Stimulated activated CD4-positive, alpha-beta T cell treated with anti-CD3 and anti-CD28 coated beads, Interleukin-1b, Interleukin-23, amount 100 ng/mL, for 4 hours (primary cell): Measurements from ENCODE around the gene ROR1.

Source experiments
- DNase-seq, 2 donors: peaks; one replicate each; pipeline ENCODE4 v3.0.0-alpha.2; 2020; ENCODE audit warnings: low read depth in 2 of 2

Gene ROR1

DNA sequence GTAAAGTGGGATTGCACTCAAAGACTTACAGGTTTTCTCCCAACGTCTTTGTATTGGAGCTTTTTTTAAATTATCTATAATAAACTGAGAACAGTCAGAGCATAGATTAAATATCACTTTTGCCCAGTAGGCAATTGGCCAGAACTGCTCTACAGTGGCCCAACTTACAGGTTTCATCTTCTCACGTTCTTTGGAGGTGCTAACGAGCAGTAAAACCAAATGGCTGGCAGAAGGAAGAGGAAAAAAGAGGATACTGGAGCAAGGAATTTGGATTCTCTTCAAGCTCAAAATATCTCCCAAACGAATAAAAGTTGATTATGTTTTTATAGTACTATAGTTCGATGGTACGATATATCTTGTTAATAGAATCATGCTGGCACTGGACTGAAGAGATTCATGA, 201.1 kb downstream of the ROR1 start:
- DNase-seq: no peak

DNA sequence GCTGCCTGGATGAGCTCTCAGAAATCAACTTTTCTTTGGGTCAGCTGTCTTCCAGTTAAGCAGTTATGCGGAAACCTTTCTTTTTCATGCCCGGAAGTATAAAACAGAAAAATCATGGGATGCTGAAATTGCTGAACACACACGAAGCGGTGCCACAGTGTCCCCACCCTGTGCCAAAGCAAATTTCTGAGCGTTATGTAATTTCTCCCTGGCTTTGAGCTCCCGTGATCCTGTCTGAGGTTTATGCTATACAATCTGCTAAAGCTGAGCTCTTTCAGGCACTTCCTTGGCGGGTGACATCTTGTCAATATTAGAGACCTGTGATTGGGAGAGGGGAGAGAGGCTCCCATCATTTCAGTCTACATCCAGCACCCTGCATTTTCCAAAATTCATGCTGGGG, 201.7 kb downstream of the ROR1 start:
- no peak for DNase-seq

DNA sequence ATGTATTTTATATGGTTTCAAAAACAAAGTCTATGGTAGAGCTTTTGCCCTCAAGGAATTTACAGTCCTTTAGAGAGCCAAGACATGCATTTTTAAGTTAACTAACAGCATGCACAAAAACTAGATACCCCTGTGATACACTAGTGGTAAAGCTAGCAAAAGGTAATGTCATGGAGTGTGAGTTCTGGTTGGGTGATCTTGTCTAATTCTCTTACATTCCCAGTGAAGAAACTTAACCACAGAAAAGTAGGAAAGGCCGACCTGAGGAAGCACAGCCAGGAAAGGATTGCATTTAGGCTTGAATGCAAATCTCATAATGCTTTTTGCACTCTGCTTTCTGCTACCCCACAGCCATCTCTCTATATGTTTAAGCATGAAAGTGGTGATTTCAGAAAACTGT, 202.2 kb downstream of the ROR1 start:
- no peak for DNase-seq

DNA sequence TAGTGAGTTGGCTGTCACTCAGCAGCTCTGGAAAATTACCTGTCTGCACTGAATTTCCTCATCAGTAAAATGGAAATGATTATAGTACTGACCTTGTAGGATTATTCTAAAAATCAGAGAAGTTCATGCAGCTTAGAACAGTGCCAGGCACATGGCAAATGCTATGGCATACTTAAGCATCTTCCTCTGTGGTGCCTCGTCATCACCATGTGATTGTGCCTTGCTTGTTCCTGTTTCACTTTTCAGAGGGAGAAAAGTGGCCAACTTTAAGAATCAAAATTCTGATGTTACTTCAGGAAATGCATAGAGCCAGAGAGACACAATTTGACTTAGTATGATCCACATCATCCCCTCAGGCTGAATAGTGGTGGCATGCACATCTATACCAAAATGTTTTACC, 203.6 kb downstream of the ROR1 start:
- DNase-seq: no peak

DNA sequence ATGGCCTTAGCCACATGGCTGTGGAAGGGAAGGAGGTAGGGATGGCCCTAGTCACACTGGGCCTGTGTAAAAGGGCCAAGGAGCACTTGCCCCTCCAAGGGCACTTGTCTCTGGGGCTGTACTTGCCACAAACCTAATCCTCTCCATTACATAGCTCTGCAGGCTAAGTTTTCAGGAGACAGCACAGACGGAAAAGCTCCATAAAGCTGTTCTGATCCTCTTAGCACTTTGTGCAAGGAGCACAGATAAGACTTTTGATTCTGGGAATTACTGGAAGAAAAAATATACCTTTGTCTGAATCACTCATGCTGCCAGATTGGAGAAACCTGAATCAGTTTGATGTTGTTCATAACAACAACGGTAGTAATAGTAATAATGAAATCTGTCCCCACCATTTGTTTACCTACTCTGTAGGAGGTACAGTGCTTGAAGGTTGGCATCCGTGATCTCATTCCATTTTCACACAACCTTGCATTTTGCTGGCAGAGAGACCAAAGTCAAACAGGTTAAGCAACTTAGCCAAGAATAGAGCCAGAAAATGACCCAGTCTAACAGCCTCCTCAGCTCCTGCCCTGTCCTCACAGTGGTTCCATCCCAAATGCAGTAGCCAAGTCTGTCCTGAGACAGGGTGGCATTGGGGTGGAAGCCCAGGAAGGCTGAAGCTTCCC, 207.1 kb downstream of the ROR1 start:
- no peak for DNase-seq

DNA sequence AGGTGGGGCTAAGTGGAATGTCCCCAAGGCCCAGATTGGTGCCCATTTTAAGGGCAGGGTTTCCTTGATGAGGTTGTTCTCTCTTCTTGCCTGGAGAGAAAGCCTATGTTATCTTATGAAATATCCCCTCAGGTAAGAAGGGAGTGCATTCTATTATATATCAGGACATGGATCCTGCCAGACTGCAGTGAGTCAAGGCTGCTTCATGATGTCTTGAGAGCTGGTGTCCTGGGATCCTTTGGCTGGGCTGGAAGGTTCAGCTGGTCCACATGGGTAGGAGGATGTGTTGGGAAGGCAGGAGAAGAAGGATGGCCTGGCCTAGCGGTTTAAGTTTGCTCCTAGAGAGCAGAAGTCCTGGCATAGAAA, 207.6 kb downstream of the ROR1 start:
- DNase-seq: no peak

DNA sequence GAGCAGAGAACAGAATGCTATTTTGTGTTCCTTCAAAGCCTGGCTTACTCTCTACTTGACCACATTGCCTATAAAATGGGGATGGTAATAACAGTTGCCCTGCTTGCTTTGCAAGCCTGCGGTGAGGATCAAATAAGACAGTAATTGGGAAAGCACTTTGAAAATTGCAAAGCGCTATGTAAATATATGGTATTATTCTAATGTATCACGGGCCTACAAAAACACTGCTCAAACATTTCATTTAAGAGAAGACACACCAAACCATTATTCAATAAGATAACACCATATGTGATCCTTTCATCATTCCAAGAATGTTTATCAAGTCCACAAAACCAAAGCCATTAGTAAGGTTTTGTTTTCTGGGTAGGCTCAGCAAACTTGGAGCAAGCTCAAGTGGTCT, 208.4 kb downstream of the ROR1 start:
- DNase-seq: no peak

DNA sequence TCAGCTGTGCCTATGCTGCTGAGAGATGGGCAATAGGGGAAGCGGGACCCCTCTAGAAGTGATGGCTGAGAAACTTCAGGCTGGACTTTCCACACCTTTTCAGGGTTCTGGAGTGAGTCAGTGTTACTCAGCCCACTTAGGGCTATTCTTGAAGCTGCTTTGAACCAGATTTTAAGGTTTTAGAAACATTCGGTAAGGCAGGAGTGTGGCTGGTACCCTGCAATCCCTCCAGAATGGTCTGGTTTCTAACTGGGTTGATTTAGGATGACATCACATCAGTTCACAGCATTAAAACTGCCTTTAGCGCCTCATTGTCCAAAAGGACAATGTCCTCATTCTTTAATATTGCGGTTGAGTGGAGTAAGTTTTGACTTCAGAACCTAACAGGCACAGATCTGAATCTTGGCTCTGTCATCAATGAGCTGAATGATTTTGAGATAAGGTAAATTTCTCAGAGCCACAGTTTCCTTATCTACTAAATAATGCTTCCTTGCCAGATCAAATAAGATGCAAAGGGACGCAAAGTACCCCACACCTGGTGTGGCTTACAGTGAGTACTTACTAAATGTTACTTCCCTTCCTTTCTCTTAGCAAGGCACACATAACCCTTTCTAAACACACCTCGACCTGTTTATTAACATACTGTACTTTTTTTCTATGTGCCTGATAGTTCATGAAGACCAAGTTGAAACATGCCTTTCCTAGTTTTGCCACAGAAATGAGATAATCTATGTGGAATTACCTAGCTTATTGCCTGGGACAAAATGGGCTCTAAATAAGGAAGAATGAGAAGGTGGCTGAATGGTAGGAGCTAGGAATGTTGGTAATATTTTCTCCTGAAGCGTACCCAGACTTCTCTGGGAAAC, 209.8 kb downstream of the ROR1 start:
- DNase-seq: no peak

DNA sequence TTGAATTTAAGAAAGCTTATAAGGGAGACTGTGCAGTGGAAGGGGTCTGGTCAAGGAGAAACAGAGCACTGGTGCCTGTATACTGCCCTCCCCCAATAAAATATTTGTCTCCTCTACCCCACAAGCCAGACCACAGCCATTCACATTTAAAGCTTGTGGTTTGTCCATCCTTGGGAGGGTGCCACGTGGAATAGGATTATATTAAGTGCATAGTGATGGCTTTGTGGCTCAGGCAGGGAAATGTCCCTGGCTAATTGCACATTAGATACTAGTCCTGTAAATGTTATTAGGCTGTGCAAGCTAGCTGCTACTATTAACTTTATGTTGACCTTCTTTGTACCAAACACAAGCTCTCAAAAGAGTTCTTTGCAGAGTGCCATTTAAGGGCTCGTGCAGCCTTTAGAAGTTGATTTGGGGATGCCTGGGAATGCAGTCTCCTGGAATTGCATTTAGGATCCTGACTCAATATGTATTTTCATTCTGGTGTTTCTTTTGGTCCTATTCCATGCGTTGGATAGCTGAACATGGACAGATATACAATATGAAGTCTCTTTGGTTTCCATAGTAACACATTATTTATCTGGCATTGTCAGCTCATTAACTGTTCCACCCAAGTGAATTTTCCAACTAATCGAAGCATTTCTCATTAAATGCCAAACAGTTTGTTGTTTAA, 210.6 kb downstream of the ROR1 start:
- DNase-seq: no peak

DNA sequence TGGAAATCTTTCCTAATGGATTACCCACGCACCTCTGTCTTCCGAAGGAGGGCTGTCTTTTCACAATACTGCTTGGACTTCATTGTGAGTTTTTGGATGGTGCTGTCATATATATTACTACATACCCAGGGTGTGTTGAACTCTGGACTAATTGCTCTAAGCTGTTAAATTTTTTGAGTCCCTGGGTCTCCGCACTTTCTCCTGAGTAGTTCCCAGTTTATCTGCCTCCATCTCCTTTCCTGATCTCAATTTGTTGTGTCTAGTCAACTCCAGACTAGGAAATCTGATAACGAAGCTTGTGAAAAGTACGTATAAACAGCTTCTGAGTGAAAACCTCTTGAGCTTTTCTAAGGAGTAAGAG, 211.1 kb downstream of the ROR1 start:
- DNase-seq: no peak

DNA sequence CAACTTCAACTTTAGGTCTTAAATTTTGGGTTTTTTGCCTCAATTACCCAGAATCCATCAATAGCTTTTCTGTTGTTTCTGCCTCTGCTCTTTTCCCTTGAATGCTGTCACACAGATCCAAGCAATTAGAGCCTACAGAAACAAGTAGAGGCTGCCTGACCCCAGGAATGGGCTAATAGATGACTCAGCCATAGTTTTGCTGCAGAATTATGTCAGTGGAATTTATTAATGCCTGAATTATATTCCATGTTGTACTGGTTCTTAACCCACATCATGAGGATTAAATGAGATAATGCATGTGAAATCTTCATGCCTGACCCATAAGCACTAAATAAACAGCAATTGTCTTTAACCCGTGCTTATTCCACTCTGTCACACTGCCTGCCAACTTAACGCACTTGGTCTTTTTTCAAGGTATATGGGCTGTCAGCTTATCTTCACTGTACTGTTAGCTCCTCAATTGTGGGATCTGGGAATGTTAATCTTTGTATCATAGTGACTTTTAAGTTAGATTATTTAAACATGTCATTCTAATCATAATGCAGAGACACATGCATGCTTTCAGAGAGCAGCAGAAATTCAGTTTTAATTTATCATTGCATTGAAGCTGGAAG, 213.3 kb downstream of the ROR1 start:
- no peak for DNase-seq

DNA sequence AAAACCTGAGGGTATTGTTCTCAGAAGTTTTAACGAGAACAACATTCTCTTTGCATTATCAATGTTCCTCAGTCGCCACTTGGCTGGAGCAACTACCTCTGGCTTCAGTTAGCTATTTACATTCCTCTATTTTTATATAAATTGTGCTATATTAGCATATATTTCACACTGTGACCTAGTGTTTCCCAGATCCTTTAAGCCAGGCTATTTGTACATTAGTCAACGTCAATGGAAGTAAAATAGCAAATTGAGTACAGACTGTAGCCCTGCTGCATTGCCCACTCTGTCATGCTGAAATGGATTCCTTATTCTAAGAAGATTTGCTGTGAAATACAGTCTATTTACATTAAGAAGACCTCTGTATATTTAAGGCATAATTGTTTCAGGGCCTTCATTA, 213.8 kb downstream of the ROR1 start:
- no peak for DNase-seq

DNA sequence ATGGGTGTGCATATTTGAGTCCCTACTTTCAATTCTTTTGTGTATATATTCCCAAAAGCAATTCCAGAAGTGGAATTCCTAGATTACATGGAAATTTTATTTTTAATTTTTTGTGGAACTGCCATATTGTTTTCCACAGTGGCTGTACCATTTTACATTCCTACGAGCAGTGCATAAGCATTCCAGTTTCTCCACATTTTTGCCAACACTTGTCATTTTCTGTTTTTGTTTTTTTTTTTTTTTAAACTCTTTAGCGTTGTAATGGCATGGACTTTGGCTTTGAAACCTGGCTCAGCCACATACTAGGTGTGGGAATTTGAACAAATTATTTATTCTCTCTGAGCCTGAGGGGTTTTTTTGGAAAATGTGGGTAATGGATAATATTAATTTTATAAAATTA, 215.1 kb downstream of the ROR1 start:
- DNase-seq: no peak

DNA sequence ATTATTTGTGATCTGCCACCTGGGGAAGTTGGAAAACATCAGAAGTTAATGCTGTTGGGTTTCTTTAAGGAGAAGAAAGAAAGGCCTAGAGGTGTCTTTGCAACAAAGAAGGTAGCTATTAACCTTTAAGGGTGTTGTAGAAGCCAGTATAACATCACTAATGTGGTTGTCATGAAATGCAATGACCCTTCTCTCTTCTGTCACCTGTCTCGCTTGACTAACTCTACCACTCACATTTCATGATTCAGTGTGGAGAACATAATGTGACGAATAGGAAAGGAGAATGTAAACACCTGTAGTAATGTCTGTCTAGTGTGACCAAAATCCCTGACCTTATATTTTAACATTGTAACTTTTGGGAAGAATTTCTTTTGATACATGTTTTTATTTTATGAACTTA, 217.9 kb downstream of the ROR1 start:
- DNase-seq: no peak

DNA sequence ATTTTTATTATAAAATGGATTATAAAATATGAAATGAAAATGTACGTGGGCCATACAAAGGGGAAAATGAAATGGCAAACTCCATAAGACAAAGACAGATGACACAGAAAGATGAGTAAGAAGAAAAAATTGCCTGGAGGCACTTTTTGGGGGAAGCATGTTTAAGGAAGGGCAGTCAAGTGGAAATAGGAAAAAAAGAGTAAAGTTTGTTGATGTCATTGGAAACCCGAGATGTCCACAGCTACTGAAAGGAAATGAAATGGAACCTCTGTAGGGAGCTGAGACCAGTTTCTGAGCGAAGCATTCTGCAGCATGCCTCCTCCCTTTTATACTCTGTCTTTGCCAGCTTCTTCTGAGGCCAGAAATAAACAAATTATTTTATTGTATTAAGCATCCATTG, 226.2 kb downstream of the ROR1 start:
- no peak for DNase-seq

DNA sequence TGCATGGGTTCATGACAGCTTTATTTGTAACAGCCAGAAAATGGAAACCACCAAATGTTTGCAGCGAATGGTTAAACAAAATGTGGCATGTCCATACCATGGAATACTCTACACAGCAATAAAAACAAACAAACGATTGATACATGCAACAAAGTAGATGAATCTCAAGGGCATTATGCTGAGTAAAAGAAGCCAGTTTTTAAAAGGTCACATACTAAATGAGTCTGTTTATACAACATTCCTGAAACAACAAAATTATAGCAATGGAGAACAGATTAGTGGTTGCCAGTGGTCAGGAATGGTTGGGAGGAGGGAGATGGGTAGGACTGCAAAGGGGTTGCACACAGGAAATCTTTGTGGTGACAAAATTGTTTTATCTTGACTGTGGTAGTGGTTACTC, 227.2 kb downstream of the ROR1 start:
- no peak for DNase-seq

DNA sequence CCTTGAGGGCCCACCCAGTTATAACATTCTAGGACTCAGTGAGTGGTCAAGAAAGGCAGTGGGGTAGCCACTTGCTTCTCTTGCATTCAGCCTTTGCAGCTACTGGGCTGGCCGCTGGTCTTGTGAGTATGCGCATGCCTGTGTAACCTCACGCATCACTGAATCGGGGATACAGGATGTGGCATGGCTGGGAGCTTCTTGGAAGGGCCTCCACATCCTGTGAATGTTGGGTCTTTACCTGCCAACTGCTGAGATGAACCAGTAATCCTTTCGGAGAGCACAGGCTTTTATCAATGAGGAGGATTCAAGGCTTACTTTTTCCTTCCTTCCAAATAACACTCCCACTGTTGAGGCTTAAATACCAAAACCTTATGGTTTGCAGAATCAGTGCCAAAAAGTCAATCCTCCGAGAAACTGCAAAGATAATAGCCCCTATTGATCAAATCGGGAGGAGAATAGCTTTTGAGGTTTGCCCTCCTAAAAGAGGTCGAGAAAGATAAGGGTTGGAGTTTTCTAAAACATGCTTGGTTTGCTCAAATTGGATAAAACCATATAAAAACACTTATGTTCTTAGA, 230.7 kb downstream of the ROR1 start:
- no peak for DNase-seq

DNA sequence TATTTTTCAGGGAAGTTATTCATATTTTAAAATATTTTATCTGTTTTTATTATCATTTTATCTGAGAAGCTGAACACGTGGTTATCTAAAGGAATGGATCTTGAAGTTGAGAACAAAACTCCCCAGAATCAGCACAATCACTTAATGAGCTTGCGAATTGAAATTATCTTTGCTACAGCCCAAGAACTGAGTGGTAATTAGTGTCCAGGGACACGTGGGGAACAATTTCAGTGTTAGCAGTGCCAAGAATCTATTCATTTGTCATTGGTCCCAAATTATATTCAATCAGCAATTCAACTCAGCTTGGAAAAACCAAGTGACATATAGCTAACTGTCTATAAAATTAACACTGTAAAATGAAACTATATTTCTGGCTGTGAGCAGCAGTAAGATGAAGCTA, 232.0 kb downstream of the ROR1 start:
- no peak for DNase-seq

DNA sequence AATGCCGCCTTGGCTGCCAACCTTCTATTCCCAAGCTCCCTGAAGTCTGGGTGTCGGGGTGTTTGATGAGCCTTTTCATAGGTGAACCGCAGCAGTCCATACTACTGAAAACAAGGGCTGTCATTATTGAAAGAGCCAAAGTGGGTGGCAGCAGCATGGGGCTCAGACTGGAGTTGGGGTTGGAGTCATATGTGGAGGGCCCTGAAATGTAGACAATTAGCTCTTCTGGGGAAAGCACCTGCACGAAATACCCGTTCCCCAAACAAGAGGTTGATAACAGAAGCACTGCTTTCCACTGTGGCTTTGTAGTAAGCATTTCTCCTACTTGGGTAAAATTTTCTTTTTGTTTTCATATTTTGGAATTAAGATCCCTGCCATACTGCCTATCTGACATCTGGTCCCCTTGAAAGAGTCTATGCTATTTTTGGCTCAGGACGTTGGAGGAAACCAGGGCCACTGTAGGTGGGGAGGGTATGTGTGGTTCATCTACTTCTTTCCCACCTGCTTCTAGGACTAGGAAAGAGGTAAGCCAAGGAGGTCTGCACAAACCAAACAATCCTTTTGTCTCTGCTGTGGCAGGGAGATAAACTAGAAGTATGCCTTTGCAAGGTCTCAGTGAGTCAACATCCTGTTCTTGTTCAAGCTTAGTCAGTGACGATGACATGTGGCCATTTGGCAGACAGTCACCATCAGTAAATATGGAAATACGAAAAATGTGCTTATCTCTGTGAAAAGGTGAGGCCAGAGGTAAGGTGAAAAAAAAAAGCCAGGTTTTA, 232.6 kb downstream of the ROR1 start:
- DNase-seq: no peak

DNA sequence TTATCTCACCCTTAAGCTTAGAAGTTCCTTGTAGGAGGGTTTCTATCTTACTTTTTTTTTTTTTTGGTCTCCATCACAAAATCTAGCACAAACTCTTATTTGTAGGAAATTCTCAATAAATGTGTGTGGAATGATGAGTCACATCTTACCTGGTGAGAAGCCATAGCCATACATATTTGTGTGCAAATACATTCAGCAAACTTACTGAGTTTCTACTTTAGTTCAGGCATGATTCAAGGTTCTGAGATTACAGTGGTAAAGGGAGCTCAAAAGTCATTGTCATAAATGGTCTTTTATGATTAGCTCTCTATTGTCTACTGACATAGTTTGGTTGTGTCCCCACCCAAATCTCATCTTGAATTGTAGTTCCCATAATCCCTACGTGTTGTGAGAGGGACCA, 236.5 kb downstream of the ROR1 start:
- DNase-seq: no peak

DNA sequence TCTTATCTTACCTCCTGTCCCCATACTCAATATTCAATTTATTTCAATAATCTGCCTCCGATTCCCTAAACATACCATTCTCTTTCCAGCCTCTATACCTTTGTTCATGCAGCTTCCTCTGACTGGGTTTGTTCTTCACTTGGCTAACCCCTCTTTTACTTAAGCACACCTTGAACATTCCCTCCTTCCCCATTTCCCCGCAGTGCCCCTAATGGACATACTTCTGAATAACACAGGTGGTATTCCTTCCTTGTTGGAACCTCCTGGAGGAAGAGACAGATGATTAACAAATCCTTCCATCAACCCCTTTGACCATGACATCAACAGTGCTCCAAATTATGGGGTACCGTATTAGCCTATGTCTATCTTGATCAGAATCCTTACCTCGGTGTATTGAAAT, 239.6 kb downstream of the ROR1 start:
- DNase-seq: no peak

DNA sequence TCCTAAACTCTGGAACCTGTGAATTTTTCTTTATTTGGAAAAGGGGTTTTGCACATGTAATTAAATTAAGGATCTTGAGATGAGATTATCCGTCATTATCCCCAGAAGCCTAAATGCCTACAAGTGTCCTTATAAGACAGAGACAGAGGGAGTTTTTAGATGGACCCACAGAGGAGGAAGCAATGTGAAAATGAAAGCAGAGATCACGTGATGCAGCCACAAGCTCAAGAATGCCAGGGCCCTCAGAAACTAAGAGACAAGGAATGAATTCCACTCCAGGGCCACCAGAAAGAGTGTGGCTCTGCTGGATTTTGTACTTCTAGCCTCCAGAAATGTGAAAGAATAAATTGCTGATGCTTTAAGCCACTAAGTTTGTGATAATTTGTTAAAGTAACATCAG, 246.0 kb downstream of the ROR1 start:
- DNase-seq: no peak
